ENCODE measurements around the gene DMRTB1. TPM values are rescaled to one million over a fixed set of nuclear protein-coding genes. Genes with fewer than 3 reads are reported as not detected.

The DMRTB1 gene
- total RNA-seq, 1 donor from 2014 or later, result not detected

- no peak overlapping the region for H3K4me3 Mint-ChIP-seq (ENCODE audit: unreplicated experiment)
- DNase-seq (ENCODE audit: low spot score), result no peak
- peak; percentile 59 for TF ChIP-seq CTCF (IDR thresholded peaks at IDR 0.05)
- no peaks in the 10 kb centered on the region for H3K9me3 Mint-ChIP-seq (ENCODE audit: low read depth)
- H3K36me3 Mint-ChIP-seq (ENCODE audit: low read depth), result no peaks in the 10 kb centered on the region
- H3K4me1 Mint-ChIP-seq (ENCODE audit: low read depth), result peaks cover 20% of the 10 kb centered on the region
- H3K27me3 Mint-ChIP-seq (ENCODE audit: low read depth), result peaks cover 2% of the 10 kb centered on the region
- H3K27ac Mint-ChIP-seq (ENCODE audit: unreplicated experiment), result no peak overlapping the region
Observed at GRCh38 chr1:53450225-53450624, 9.0 kb upstream of the DMRTB1 start.

- no peak for DNase-seq (ENCODE audit: low spot score)
- peaks cover 16% of the 10 kb centered on the region for H3K4me1 Mint-ChIP-seq (ENCODE audit: low read depth)
- no peak overlapping the region for H3K27ac Mint-ChIP-seq (ENCODE audit: unreplicated experiment)
- no peaks in the 10 kb centered on the region for H3K9me3 Mint-ChIP-seq (ENCODE audit: low read depth)
- peaks cover 2% of the 10 kb centered on the region for H3K27me3 Mint-ChIP-seq (ENCODE audit: low read depth)
- no peaks in the 10 kb centered on the region for H3K36me3 Mint-ChIP-seq (ENCODE audit: low read depth)
- no peak overlapping the region for H3K4me3 Mint-ChIP-seq (ENCODE audit: unreplicated experiment)
- no peak for TF ChIP-seq CTCF (IDR thresholded peaks at IDR 0.05)
Observed at GRCh38 chr1:53454019-53454418, 5.2 kb upstream of the DMRTB1 start.

- Mint-ChIP-seq H3K27me3 (ENCODE audit: low read depth) (peaks cover 2% of the 10 kb centered on the region), H3K4me1 (ENCODE audit: low read depth) (peaks cover 4% of the 10 kb centered on the region), H3K4me3 (ENCODE audit: unreplicated experiment) (no peak overlapping the region), H3K9me3 (ENCODE audit: low read depth) (no peaks in the 10 kb centered on the region), H3K27ac (ENCODE audit: unreplicated experiment) (no peak overlapping the region), H3K36me3 (ENCODE audit: low read depth) (no peaks in the 10 kb centered on the region)
- no peak for TF ChIP-seq CTCF (IDR thresholded peaks at IDR 0.05)
- DNase-seq (ENCODE audit: low spot score), result no peak
Observed at GRCh38 chr1:53455364-53455991, 3.7 kb upstream of the DMRTB1 start.

GRCh38 chr1:53458634-53459033 lies 565 bp upstream of the DMRTB1 start:
- H3K27ac Mint-ChIP-seq (ENCODE audit: unreplicated experiment), result no peak overlapping the region
- no peaks in the 10 kb centered on the region for H3K36me3 Mint-ChIP-seq (ENCODE audit: low read depth)
- no peak overlapping the region for H3K4me3 Mint-ChIP-seq (ENCODE audit: unreplicated experiment)
- H3K27me3 Mint-ChIP-seq (ENCODE audit: low read depth), result peaks cover 2% of the 10 kb centered on the region
- H3K4me1 Mint-ChIP-seq (ENCODE audit: low read depth), result peaks cover 13% of the 10 kb centered on the region
- DNase-seq (ENCODE audit: low spot score), result no peak
- no peak for TF ChIP-seq CTCF (IDR thresholded peaks at IDR 0.05)
- no peaks in the 10 kb centered on the region for H3K9me3 Mint-ChIP-seq (ENCODE audit: low read depth)

- H3K4me1 Mint-ChIP-seq (ENCODE audit: low read depth), result peaks cover 13% of the 10 kb centered on the region
- H3K4me3 Mint-ChIP-seq (ENCODE audit: unreplicated experiment), result no peak overlapping the region
- no peaks in the 10 kb centered on the region for H3K9me3 Mint-ChIP-seq (ENCODE audit: low read depth)
- no peaks in the 10 kb centered on the region for H3K36me3 Mint-ChIP-seq (ENCODE audit: low read depth)
- DNase-seq (ENCODE audit: low spot score), result no peak
- H3K27ac Mint-ChIP-seq (ENCODE audit: unreplicated experiment), result no peak overlapping the region
- H3K27me3 Mint-ChIP-seq (ENCODE audit: low read depth), result no peaks in the 10 kb centered on the region
- no peak for TF ChIP-seq CTCF (IDR thresholded peaks at IDR 0.05)
Observed at GRCh38 chr1:53460211-53460634, 1.0 kb downstream of the DMRTB1 start.

Measured in chondrocyte (in vitro differentiated cells).